Testis (tissue), 2 donors: ENCODE measurements around the gene ZFAND2B.

Experiments used
- CTCF ChIP-seq, 3 experiments: fragments of 450-650 bp in 2 of 3; fragments of 200-600 bp in 1 of 3; sonication (generic) in 1 of 3; IDR thresholded peaks; one replicate each; pipeline ENCODE4 v1.5.1; 2016 to 2019; ENCODE audit warnings: antibody characterized with exemption in 3 of 3, mild to moderate bottlenecking in 2 of 3, moderate library complexity in 1 of 3
- POLR2A ChIP-seq: fragments of 450-650 bp; IDR thresholded peaks from one replicate; pipeline ENCODE4 v1.6.1; 2017; ENCODE audit warnings: antibody characterized with exemption, mild to moderate bottlenecking, moderate library complexity

DNA sequence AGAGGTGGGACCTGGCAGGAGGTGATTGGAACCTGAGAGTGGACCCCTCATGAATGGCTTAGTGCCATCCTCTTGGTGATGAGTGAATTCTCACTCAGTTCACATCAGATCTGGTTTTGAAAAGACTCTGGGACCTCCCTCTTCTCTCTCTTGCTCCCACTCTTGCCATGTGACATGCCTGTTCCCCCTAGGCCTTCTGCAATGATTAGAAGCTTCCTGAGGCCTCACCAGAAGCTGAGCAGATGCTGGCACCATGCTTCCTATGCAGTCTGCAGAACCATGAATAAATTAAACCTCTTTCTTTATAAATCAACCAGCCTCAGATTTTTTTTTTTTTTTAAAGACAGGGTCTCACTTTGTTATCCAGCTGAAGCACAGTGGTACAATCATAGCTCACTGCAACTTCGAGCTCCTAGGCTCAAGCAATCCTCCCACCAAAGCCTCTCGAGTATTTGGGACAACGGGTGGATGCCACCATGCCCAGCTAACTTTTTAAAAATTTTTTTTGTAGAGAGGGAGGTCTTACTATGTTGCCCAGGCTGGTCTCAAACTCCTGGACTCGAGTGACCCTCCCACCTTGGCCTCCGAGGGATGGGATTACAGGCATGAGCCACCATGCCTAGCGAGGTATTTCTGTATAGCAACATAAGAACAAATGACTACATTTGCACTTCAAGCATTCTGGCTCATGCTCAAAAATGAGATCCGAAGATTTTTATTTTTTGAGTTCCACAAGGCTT lies 2.0 kb upstream of the ZFAND2B start:
- TF ChIP-seq POLR2A (no peak), CTCF (IDR thresholded peaks at IDR 0.05) (no peak)
